ENCODE measurements around the gene FADS6. TPM values are rescaled to one million over a fixed set of nuclear protein-coding genes. Genes with fewer than 3 reads are reported as not detected.

Gene FADS6
- total and polyA plus RNA-seq, 7 donors, result 0.06 to 1.8 (median 1.6) TPM; not detected in 4

- H3K4me1 ChIP-seq, result peaks cover 0 to 26% (median 22%) of the 10 kb centered on the region in 4 donors
Measured at GRCh38 chr17:74921769-74922168, 28.3 kb upstream of the FADS6 start.

GRCh38 chr17:74921026-74921681, 27.7 kb upstream of the FADS6 start:
- TF ChIP-seq CTCF (IDR thresholded peaks at IDR 0.05) (no peak), EP300 (IDR thresholded peaks at IDR 0.05) (no peak), POLR2A (IDR thresholded peaks at IDR 0.05) (no peak), POLR2AphosphoS5 (IDR thresholded peaks at IDR 0.05) (no peak)
- H3K4me1 ChIP-seq, result peaks cover 0 to 26% (median 22%) of the 10 kb centered on the region in 4 donors
- H3K36me3 ChIP-seq, result no peaks in the 10 kb centered on the region
- intact Hi-C loops (cut with DNase I), result no loop called here
- 49 to 70% methylated on average over 19 of the region's 19 CpGs for WGBS, 2 donors
- H3K27ac ChIP-seq, result no peak overlapping the region
- no peak for DNase-seq
- no peak overlapping the region for H3K4me3 ChIP-seq
- H3K9me3 ChIP-seq, result no peaks in the 10 kb centered on the region
- H3K27me3 ChIP-seq, result peaks cover 36 to 81% (median 69%) of the 10 kb centered on the region in 3 donors

More at GRCh38 chr17:74921769-74922168, 28.3 kb upstream of the FADS6 start:
- WGBS, 2 donors, result 93% methylated on average over 2 of the region's 2 CpGs
- no peak for DNase-seq
- no peak overlapping the region for H3K4me3 ChIP-seq
- H3K27ac ChIP-seq, result no peak overlapping the region
- H3K27me3 ChIP-seq, result peaks cover 36 to 78% (median 73%) of the 10 kb centered on the region in 3 donors
- H3K9me3 ChIP-seq, result no peaks in the 10 kb centered on the region
- intact Hi-C loops (cut with DNase I), result no loop called here
- TF ChIP-seq POLR2AphosphoS5 (IDR thresholded peaks at IDR 0.05) (no peak), POLR2A (IDR thresholded peaks at IDR 0.05) (no peak), EP300 (IDR thresholded peaks at IDR 0.05) (no peak), CTCF (IDR thresholded peaks at IDR 0.05) (no peak)
- no peaks in the 10 kb centered on the region for H3K36me3 ChIP-seq

GRCh38 chr17:74920642-74921025, 27.2 kb upstream of the FADS6 start:
- Histone ChIP-seq H3K36me3 (no peaks in the 10 kb centered on the region), H3K27ac (no peak overlapping the region), H3K4me3 (no peak overlapping the region), H3K27me3 (peaks cover 36 to 76% (median 69%) of the 10 kb centered on the region in 3 donors), H3K9me3 (no peaks in the 10 kb centered on the region), H3K4me1 (peaks cover 0 to 26% (median 22%) of the 10 kb centered on the region in 4 donors)
- WGBS, 2 donors, result 46 to 68% methylated on average over 6 of the region's 6 CpGs
- no peak for DNase-seq
- intact Hi-C loops (cut with DNase I), result no loop called here
- no peak for TF ChIP-seq CTCF (IDR thresholded peaks at IDR 0.05)
- no peak for TF ChIP-seq POLR2AphosphoS5 (IDR thresholded peaks at IDR 0.05)
- TF ChIP-seq POLR2A (IDR thresholded peaks at IDR 0.05), result no peak
- no peak for TF ChIP-seq EP300 (IDR thresholded peaks at IDR 0.05)

- DNase-seq, result no peak
- intact Hi-C loops (cut with DNase I), result no loop called here
- Histone ChIP-seq H3K36me3 (no peaks in the 10 kb centered on the region), H3K9me3 (no peaks in the 10 kb centered on the region), H3K27ac (no peak overlapping the region), H3K27me3 (peaks cover 35 to 73% (median 68%) of the 10 kb centered on the region in 3 donors), H3K4me1 (peaks cover 0 to 26% (median 22%) of the 10 kb centered on the region in 4 donors), H3K4me3 (no peak overlapping the region)
- WGBS, 2 donors, result 82 to 87% methylated on average over 27 of the region's 27 CpGs
- no peak for TF ChIP-seq EP300 (IDR thresholded peaks at IDR 0.05)
- no peak for TF ChIP-seq POLR2AphosphoS5 (IDR thresholded peaks at IDR 0.05)
- TF ChIP-seq CTCF (IDR thresholded peaks at IDR 0.05), result no peak
- no peak for TF ChIP-seq POLR2A (IDR thresholded peaks at IDR 0.05)
Measured at GRCh38 chr17:74920306-74920620, 26.8 kb upstream of the FADS6 start.
